ENCODE results near the gene KCNMA1. TPM values are rescaled to one million over a fixed set of nuclear protein-coding genes. Genes with fewer than 3 reads are reported as not detected.
"Not testable (repeated sequence)": the region's sequence is repeated elsewhere in the genome, so short reads cannot be mapped to it uniquely, and the experiment has no call there.

The KCNMA1 gene
- total RNA-seq = 2.2 TPM
- long read RNA-seq, partial matches to known transcripts = 1 of 3 reads
- long read RNA-seq, other reads (novel, unspliced or antisense) = 2 of 3 reads

- intact Hi-C loops (cut with DNase I) = no loop called here
- DNase-seq (ENCODE audit: missing footprints) (no peak), ATAC-seq (no peak)
Observed at GRCh38 chr10:77637532-77638320, at the start of gene KCNMA1. Gene KCNMA1, minus strand, starts transcription at chr10:77637808.

DNA sequence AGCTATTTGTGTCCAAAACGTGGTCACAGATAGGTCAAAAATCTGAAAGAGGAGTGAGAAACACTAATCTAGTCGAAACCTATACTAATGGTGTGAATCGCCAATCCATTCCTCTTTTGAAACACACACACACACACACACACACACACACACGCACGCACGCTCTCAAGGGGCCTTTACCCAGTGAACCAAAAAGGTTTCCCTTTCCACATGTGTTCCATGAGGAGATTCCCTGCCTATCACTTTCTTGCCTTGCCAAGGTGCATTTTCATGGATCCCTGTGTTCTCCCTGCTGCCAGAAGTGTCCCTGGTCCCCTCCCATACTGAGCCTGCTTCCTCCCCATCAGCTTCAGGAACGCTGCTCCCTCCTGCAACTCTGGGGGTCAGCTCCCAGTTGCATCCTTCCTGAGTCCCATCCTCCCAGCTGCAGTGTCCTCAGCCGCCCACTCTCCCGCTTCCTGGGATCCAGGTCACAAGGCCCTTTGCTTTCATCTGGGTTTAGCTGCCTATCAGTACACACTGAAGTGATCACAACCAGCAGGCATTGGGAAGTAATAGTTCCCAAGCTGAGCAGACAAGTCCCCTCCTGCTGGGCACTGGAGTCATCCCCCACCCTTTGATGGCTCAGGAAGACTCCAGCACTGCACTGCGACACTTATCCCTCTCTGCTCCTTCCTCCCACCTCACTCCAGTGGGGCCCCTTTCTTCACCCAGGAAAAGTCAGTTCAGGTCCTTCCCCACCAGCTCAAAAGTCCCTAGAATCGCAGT lies 49.2 kb upstream of the KCNMA1 start:
- intact Hi-C loops (cut with DNase I) = no loop called here
- DNase-seq (ENCODE audit: missing footprints) (no peak), ATAC-seq (no peak)

DNA sequence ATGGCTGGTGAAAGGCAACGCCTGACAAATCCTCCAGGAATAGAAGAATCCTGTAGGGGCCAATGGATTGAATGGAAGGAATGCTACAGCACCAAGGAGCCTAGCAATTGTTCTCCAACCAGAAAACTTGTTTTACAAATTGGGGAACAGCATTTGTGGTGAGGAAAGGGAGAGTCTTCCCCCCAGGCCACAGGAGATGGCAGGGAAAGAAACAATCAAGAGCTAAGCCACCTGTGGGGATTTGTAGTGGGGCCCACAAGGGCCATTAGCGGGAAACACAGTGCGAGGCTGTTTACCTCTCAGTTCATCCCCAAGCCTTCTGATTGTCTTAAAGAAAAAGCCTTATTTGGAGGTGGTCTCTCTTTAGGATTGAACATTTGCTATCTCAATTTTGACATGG lies 48.5 kb upstream of the KCNMA1 start:
- intact Hi-C loops (cut with DNase I) = no loop called here
- ATAC-seq (no peak), DNase-seq (ENCODE audit: missing footprints) (no peak)

GRCh38 chr10:77685432-77685831 lies 47.8 kb upstream of the KCNMA1 start:
- intact Hi-C loops (cut with DNase I) = no loop called here
- ATAC-seq (no peak), DNase-seq (ENCODE audit: missing footprints) (no peak)

DNA sequence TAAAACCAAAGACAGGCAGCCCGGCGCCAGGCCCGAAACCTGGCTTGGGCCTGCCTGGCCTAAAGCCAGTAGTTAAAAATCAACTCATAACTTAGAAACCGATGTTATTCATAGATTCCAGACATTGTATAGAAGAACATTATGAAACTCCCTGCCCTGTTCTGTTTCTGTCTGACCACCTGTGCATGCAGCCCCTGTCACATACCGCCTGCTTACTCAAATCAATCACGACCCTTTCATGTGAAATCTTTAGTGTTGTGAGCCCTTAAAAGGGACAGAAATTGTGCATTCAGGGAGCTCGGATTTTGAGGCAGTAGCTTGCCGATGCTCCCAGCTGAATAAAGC lies 45.5 kb upstream of the KCNMA1 start:
- intact Hi-C loops (cut with DNase I); ATAC-seq; DNase-seq (ENCODE audit: missing footprints): not testable (repeated sequence)

- intact Hi-C loops (cut with DNase I) = no loop called here
- ATAC-seq (no peak), DNase-seq (ENCODE audit: missing footprints) (no peak)
Observed at GRCh38 chr10:77682393-77683087, 44.9 kb upstream of the KCNMA1 start.

DNA sequence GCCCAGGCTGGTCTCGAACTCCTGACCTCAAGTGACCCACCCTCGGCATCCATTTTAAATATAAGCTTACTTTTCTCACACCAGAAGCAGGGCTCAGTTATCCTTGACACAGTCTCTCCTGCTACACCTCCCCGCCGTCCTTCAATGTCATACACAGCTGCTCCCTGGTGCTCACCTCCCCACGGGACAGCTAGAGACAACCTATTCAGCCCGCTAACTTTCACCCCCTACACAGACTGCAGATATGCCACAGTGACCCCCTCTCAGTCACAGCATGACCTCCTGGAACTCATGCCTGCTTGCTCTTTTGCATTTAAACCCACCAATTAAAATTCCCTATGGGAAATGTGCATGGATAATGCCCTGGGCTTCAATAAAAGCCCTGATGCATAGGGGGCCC lies 44.2 kb upstream of the KCNMA1 start:
- DNase-seq (ENCODE audit: missing footprints) (no peak), ATAC-seq (no peak)
- intact Hi-C loops (cut with DNase I) = no loop called here

DNA sequence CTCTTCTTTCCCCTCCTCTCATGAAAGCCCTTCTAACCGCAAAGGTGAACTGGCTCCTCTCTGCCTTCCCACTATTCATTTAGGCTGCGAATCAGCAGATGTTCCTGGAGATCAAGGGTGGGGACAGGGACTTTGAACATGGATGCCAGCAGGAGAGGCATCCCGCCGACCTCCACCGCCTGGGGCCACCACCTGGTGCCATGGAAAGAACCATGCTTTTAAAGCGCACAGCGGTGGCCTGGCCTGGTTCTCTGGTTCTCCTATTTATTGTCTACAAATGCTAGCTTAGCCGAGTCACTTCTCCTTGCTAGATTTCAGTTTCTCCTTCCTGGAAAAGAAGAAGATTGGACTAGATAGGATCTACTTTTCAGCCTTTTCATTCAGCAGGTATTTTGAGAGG lies 43.2 kb upstream of the KCNMA1 start:
- no peak for DNase-seq (ENCODE audit: missing footprints)
- ATAC-seq = no peak
- intact Hi-C loops (cut with DNase I) = no loop called here

DNA sequence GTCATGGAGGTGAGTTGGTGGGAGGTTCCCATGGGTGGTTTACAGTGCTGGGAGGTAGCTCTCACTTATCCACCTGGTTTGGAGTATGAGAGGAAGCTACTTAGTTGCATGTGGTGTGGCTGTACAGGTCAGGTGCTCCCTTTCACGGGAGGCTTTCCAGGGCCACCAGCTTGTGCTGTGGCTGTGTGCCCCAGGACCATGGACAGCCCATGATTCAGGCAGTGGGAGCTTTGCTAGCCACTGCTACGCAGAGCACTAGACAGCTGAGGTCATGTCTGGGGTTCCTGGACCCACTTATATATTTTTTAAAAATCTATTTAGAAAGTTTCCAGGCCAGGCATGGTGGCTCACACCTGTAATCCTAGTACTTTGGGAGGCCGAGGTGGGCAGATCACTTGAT lies 42.5 kb upstream of the KCNMA1 start:
- no peak for DNase-seq (ENCODE audit: missing footprints)
- intact Hi-C loops (cut with DNase I) = no loop called here
- ATAC-seq = no peak

GRCh38 chr10:77679217-77679616 lies 41.6 kb upstream of the KCNMA1 start:
- intact Hi-C loops (cut with DNase I) = no loop called here
- no peak for DNase-seq (ENCODE audit: missing footprints)

GRCh38 chr10:77678146-77678545 lies 40.5 kb upstream of the KCNMA1 start:
- DNase-seq (ENCODE audit: missing footprints) (no peak), ATAC-seq (no peak)
- intact Hi-C loops (cut with DNase I) = no loop called here

More at GRCh38 chr10:77679217-77679616, 41.6 kb upstream of the KCNMA1 start:
- ATAC-seq = no peak

- intact Hi-C loops (cut with DNase I) = no loop called here
- no peak for ATAC-seq
- DNase-seq (ENCODE audit: missing footprints) = no peak
Observed at GRCh38 chr10:77675347-77675746, 37.7 kb upstream of the KCNMA1 start.

DNA sequence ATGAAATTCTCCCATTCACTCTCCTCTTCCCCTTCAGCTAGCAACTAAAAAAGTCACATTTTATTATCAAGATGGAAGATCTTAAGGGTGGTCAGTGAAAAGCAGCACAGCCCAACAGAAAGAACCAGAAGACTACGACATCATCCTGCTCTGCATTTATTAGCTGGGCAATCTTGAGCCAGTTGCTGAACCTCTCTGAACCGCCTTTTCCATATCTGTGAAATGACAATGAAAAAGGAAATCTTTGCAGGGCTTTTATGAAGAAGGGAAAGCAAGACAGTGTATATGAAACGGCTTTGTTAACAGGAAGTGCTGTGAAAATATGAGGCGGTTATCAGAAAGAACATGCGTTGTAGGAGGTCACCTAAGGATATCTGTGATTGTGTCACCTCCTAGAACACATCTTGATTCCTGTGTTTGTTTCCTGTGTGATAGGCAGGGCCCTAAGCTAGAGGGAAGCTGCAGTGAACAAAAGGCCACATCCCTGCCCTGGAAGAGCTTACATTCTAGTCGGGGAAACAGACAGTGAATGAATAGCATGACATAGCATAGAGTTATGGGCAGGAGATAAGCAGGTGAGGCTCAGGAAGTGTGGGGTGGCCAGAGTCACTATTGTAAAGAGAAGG lies 36.0 kb upstream of the KCNMA1 start:
- DNase-seq (ENCODE audit: missing footprints) (no peak), ATAC-seq (no peak)
- intact Hi-C loops (cut with DNase I) = no loop called here

- DNase-seq (ENCODE audit: missing footprints) = no peak
- no peak for ATAC-seq
- intact Hi-C loops (cut with DNase I) = no loop called here
Observed at GRCh38 chr10:77673101-77673500, 35.5 kb upstream of the KCNMA1 start.

GRCh38 chr10:77671594-77672252 lies 34.1 kb upstream of the KCNMA1 start:
- intact Hi-C loops (cut with DNase I) = no loop called here
- ATAC-seq (no peak), DNase-seq (ENCODE audit: missing footprints) (no peak)

- intact Hi-C loops (cut with DNase I) = no loop called here
- DNase-seq (ENCODE audit: missing footprints) = no peak
Observed at GRCh38 chr10:77670817-77671443, 33.3 kb upstream of the KCNMA1 start.

DNA sequence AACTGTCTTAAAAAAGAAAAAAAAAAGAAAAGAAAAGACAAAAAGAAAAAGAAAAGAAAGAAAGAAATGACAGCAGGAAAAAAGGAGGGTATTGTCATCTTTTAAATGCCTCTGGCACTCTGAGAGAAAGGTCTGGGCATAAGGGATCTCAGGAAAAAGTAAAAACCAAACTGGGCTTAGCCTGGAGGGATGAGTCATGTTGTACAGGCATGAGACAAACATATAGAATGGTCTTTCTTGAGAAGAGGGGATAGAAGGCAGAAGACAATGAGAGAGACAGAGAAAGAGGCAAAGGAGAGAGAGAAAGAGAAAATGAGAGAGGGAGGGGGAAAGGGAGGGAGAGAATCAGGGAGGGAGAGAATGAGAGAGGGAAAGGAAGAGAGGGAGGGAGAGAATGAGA lies 32.3 kb upstream of the KCNMA1 start:
- ATAC-seq = no peak
- intact Hi-C loops (cut with DNase I) = no loop called here
- no peak for DNase-seq (ENCODE audit: missing footprints)

More at GRCh38 chr10:77670817-77671443, 33.3 kb upstream of the KCNMA1 start:
- no peak for ATAC-seq

Measured in Right ventricle myocardium inferior (tissue), 1 donor.